Endothelial cell of umbilical vein (primary cell): Measurements from ENCODE around the gene PRG2. TPM values are rescaled to one million over a fixed set of nuclear protein-coding genes. Genes with fewer than 3 reads are reported as not detected.

Source experiments
- BruUV-seq: library from RNA; stranded (reverse); fragments of 400-500 nt; replicated peaks from 2 replicates; lab custom pipeline; 2021; lab: Mats Ljungman, UMichigan
- CTCF ChIA-PET: fragments of 300-600, 350-600 bp; sonication (Branson Sonifier 250); formaldehyde crosslinking; loops from one replicate; lab custom pipeline; 2021; ENCODE audit warnings: antibody characterized with exemption, inconsistent platforms; lab: Charles Lee
- POLR2A ChIA-PET: fragments of 300-600, 350-600 bp; sonication (Branson Sonifier 250); formaldehyde crosslinking; loops from one replicate; lab custom pipeline; 2021; ENCODE audit warnings: antibody characterized with exemption, inconsistent platforms; lab: Charles Lee
- DNase-seq: peaks from one replicate; pipeline ENCODE4 v3.0.0-alpha.2; 2011; ENCODE audit warnings: low read depth, low spot score
- FAIRE-seq: peaks from 2 replicates; lab custom pipeline; 2011; peaks lifted over from hg19 to GRCh38; lab: Jason Lieb, UNC
- H2AFZ ChIP-seq: 2 replicates; pipeline ENCODE4 v1.6.0; 2012; ENCODE audit warnings: low read depth, low read length, control low read depth, inconsistent platforms
- H3K27ac ChIP-seq: 2 replicates; pipeline ENCODE4 v1.5.1; 2011; ENCODE audit warnings: low read depth, mild to moderate bottlenecking, control low read depth, low read length, moderate library complexity; ENCODE audit not compliant: insufficient read depth
- H3K27me3 ChIP-seq, 2 experiments: 2 replicates each; pipeline versions ENCODE4 v1.6.0 to v1.6.1; 2011; ENCODE audit warnings: low read length in 2 of 2, mixed read lengths in 1 of 2; ENCODE audit not compliant: control insufficient read depth in 2 of 2, insufficient read depth in 2 of 2
- H3K36me3 ChIP-seq, 2 experiments: 2 replicates in 1 of 2; 3 replicates in 1 of 2; pipeline ENCODE4 v1.5.1; 2011; ENCODE audit warnings: low read length in 2 of 2, mild to moderate bottlenecking in 1 of 2, moderate library complexity in 1 of 2; ENCODE audit not compliant: control insufficient read depth in 2 of 2, insufficient read depth in 2 of 2; ENCODE audit errors: extremely low read depth in 1 of 2
- H3K4me1 ChIP-seq: 3 replicates; pipeline ENCODE4 v1.5.1; 2011; ENCODE audit warnings: mild to moderate bottlenecking, low read length; ENCODE audit not compliant: control insufficient read depth, insufficient read depth; ENCODE audit errors: extremely low read depth
- H3K4me2 ChIP-seq: 2 replicates; pipeline ENCODE4 v1.6.1; 2011; ENCODE audit warnings: low read length, control low read depth, mixed read lengths; ENCODE audit not compliant: insufficient read depth
- H3K4me3 ChIP-seq, 3 experiments: fragments of 200-600 bp in 1 of 3; sonication (generic), shearing (Covaris generic) in 1 of 3; replicated peaks in 1 of 3; 2 replicates each; pipeline ENCODE4 v1.5.1; 2011 to 2016; ENCODE audit warnings: control low read depth in 3 of 3, low read length in 3 of 3, mild to moderate bottlenecking in 2 of 3, inconsistent platforms in 1 of 3, low read depth in 1 of 3, moderate library complexity in 1 of 3; ENCODE audit not compliant: insufficient read depth in 1 of 3
- H3K79me2 ChIP-seq: 2 replicates; pipeline ENCODE4 v1.6.0; 2012; ENCODE audit warnings: low read length, inconsistent platforms; ENCODE audit not compliant: control insufficient read depth, insufficient read depth
- H3K9ac ChIP-seq: replicated peaks from 2 replicates; pipeline ENCODE3; 2011; ENCODE audit warnings: low read length, control low read depth; ENCODE audit not compliant: insufficient read depth; ENCODE audit errors: extremely low read depth
- H3K9me1 ChIP-seq: replicated peaks from 3 replicates; pipeline ENCODE4 v1.6.0; 2011; ENCODE audit warnings: mild to moderate bottlenecking, low read length; ENCODE audit not compliant: control insufficient read depth, insufficient read depth; ENCODE audit errors: extremely low read depth
- H3K9me3 ChIP-seq: replicated peaks from 2 replicates; pipeline ENCODE4 v1.5.1; 2012; ENCODE audit warnings: low read length, inconsistent platforms; ENCODE audit not compliant: control insufficient read depth, insufficient read depth
- H4K20me1 ChIP-seq: replicated peaks from 2 replicates; pipeline ENCODE3; 2011; ENCODE audit warnings: mild to moderate bottlenecking, low read length; ENCODE audit not compliant: control insufficient read depth, insufficient read depth; ENCODE audit errors: extremely low read depth
- EZH2 ChIP-seq: IDR thresholded peaks from 2 replicates; pipeline ENCODE4 v1.6.1; 2012; ENCODE audit warnings: borderline replicate concordance, low read depth, mild to moderate bottlenecking, moderate library complexity, low read length, inconsistent platforms; ENCODE audit not compliant: severe bottlenecking
- FOS ChIP-seq: IDR thresholded peaks from 2 replicates; pipeline ENCODE4 v1.6.1; 2011; ENCODE audit warnings: mild to moderate bottlenecking, low read length, moderate library complexity, borderline replicate concordance; ENCODE audit not compliant: insufficient read depth
- GATA2 ChIP-seq: IDR thresholded peaks from 2 replicates; pipeline ENCODE4 v1.7.0; 2011; ENCODE audit warnings: low read depth, mild to moderate bottlenecking, moderate library complexity, mixed read lengths, low read length; ENCODE audit not compliant: insufficient read length, insufficient read depth
- JUN ChIP-seq: IDR thresholded peaks from 2 replicates; pipeline ENCODE4 v1.6.1; 2011; ENCODE audit warnings: borderline replicate concordance, low read depth; ENCODE audit not compliant: insufficient read length, insufficient read depth
- MAX ChIP-seq: IDR thresholded peaks from 2 replicates; pipeline ENCODE4 v1.6.1; 2011; ENCODE audit not compliant: insufficient read depth, insufficient read length
- MYC ChIP-seq: IDR thresholded peaks from one replicate; pipeline ENCODE4 v1.6.1; 2011; ENCODE audit warnings: mild to moderate bottlenecking, low read depth, low read length
- POLR2A ChIP-seq: IDR thresholded peaks from 2 replicates; pipeline ENCODE4 v1.6.1; 2012; ENCODE audit warnings: low read depth, mild to moderate bottlenecking, control low read depth, low read length
- POLR2AphosphoS5 ChIP-seq: IDR thresholded peaks from 2 replicates; pipeline ENCODE4 v1.6.1; 2012; ENCODE audit warnings: low read depth, mild to moderate bottlenecking, control low read depth, low read length, moderate library complexity; ENCODE audit not compliant: insufficient read depth
- dilution Hi-C: fragments of 300-500 bp; cut with MboI; formaldehyde crosslinking; loops from one replicate; pipeline ENCODE4 v1.15.0; 2019; ENCODE audit warnings: low sequenced_read_pairs; ENCODE audit not compliant: extremely low pct_ligation_motif_present
- intact Hi-C: fragments of 100-400 bp; cut with micrococcal nuclease; formaldehyde crosslinking; loops from one replicate; pipeline ENCODE4 v1.10.0; 2022
- polyA plus RNA-seq, 4 experiments: library from polyadenylated mRNA; depleted of rRNA in 3 of 4; stranded (reverse) in 3 of 4; unstranded in 1 of 4; fragments of >200 nt; gene quantifications; 2 replicates each; pipeline versions ENCODE4 v1.2.1 to v1.2.3, GENCODE V29; 2011 to 2012; ENCODE audit warnings: missing spikeins in 1 of 4
- total RNA-seq: library from RNA; stranded (reverse); gene quantifications from 2 replicates; pipeline ENCODE4 v1.2.3, GENCODE V29; 2021
- TF ChIP-seq, protein P1 (sequence below), 2 donors: IDR thresholded peaks; 1 replicate in 1 of 2; 2 replicates in 1 of 2; pipeline ENCODE4 v1.5.1; 2011; ENCODE audit warnings: low read length in 2 of 2, mild to moderate bottlenecking in 2 of 2, moderate library complexity in 2 of 2, control low read depth in 1 of 2, inconsistent platforms in 1 of 2, low read depth in 1 of 2; ENCODE audit not compliant: insufficient read depth in 1 of 2; ENCODE audit errors: extremely low read depth in 1 of 2

The PRG2 gene
- total and polyA plus RNA-seq, 2 donors (not counting 3 experiments of a cell fraction or from before 2014, with no cell fraction given) = 0.08 to 0.55 TPM

DNA sequence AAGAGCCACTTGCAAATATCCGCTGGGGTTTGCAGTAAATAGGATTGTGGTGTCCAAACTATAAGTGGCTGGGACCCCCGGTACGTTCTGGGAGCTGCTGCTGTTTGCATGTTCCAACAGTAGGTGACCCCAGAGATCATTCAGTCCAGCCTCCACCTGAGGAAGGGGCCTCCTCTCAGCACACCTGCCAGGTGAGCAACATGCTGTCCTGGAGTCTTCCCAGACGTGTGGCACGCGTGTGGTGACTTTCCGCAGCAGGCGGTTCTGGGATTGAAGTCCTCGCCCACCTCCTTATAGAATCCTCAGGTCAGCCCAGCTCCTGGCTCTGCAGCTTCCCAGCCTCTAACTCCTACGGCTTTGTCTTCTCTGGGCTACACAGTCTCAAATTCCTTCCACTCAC, 45.6 kb downstream of the PRG2 start:
- Histone ChIP-seq H2AFZ (peak overlapping the region; percentile 76), H3K9ac (no peak overlapping the region), H3K4me1 (no peaks in the 10 kb centered on the region), H3K27me3 (peaks cover 0 to 3% of the 10 kb centered on the region in 2 experiments), H3K4me3 (no peak overlapping the region), H3K36me3 (no peaks in the 10 kb centered on the region), H3K4me2 (no peak overlapping the region), H3K27ac (no peak overlapping the region), H3K9me3 (no peaks in the 10 kb centered on the region), H4K20me1 (no peaks in the 10 kb centered on the region), H3K79me2 (no peaks in the 10 kb centered on the region), H3K9me1 (no peaks in the 10 kb centered on the region)
- intact Hi-C loops (loop anchor here (1.0 to 5.0 kb wide), 7 partner anchors 62 to 1177 kb away; no protein-coding TSS in a partner anchor), dilution Hi-C loops (no loop called here)
- ChIA-PET POLR2A (no interaction called here), CTCF (interaction anchor here (3.0 kb wide), 1 partner anchor 137 kb away, joined by 55 read pairs; no protein-coding TSS in a partner anchor)
- no peak for DNase-seq
- BruUV-seq = no TSS peak
- TF ChIP-seq, protein P1, sequence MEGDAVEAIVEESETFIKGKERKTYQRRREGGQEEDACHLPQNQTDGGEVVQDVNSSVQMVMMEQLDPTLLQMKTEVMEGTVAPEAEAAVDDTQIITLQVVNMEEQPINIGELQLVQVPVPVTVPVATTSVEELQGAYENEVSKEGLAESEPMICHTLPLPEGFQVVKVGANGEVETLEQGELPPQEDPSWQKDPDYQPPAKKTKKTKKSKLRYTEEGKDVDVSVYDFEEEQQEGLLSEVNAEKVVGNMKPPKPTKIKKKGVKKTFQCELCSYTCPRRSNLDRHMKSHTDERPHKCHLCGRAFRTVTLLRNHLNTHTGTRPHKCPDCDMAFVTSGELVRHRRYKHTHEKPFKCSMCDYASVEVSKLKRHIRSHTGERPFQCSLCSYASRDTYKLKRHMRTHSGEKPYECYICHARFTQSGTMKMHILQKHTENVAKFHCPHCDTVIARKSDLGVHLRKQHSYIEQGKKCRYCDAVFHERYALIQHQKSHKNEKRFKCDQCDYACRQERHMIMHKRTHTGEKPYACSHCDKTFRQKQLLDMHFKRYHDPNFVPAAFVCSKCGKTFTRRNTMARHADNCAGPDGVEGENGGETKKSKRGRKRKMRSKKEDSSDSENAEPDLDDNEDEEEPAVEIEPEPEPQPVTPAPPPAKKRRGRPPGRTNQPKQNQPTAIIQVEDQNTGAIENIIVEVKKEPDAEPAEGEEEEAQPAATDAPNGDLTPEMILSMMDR (IDR thresholded peaks at IDR 0.05; ENCODE audit: extremely low read depth in 1 of 2, insufficient read depth in 1 of 2, low read depth in 1 of 2, low read length in 2 of 2) = no peak
- TF ChIP-seq FOS (no peak), MAX (no peak), POLR2AphosphoS5 (no peak), JUN (no peak), MYC (no peak), GATA2 (no peak), POLR2A (no peak), EZH2 (no peak)
- no peak for FAIRE-seq
